ENCODE data around the gene KIAA1217.
"Not testable (repeated sequence)": the region's sequence is repeated elsewhere in the genome, so short reads cannot be mapped to it uniquely, and the experiment has no call there.

DNA sequence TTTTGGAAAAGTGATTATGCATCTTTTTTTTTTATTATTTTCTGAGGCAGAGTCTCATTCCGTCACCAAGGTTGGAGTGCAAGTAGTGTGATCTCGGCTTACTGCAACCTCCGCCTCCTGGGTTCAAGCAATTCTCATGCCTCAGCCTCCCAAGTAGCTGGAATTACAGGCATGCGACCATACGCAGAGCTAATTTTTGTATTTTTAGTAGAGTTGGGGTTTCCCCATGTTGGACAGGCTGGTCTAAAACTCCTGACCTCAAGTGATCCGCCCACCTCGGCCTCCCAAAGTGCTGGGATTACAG lies 141.9 kb downstream of the KIAA1217 start:
- not testable (repeated sequence) for TF ChIP-seq EZH2 (IDR thresholded peaks at IDR 0.05; ENCODE audit: insufficient read depth, poor library complexity, severe bottlenecking); EZH2phosphoT487 (IDR thresholded peaks at IDR 0.05; ENCODE audit: insufficient read depth, low read depth)

Data from GM23248 (cell line).